GM18951 (cell line): ENCODE results near the gene ITGAE.
"Not testable (repeated sequence)": the region's sequence is repeated elsewhere in the genome, so short reads cannot be mapped to it uniquely, and the experiment has no call there.

Source experiments
- POLR2A ChIP-seq: IDR thresholded peaks from 4 replicates; pipeline ENCODE4 v1.6.1; 2011; ENCODE audit warnings: mild to moderate bottlenecking; ENCODE audit not compliant: insufficient read length, insufficient read depth; ENCODE audit errors: extremely low read depth
- in situ Hi-C: fragments of 300-500 bp; cut with MboI; formaldehyde crosslinking; loops from one replicate; pipeline ENCODE4 v1.12.0; 2022; ENCODE audit warnings: low sequenced_read_pairs, mixed read lengths, inconsistent platforms; ENCODE audit not compliant: unreplicated experiment

ITGAE gene

GRCh38 chr17:3795390-3796102 lies 5.4 kb downstream of the ITGAE start:
- TF ChIP-seq POLR2A: no peak
- in situ Hi-C loops: no loop called here

- no peak for TF ChIP-seq POLR2A
- in situ Hi-C loops: no loop called here
These were observed 6.2 kb downstream of the ITGAE start for GRCh38 chr17:3794557-3795389.

- in situ Hi-C loops: not testable (repeated sequence)
These were observed 6.8 kb downstream of the ITGAE start for GRCh38 chr17:3794152-3794551.

- in situ Hi-C loops: not testable (repeated sequence)
These were observed 7.7 kb downstream of the ITGAE start for GRCh38 chr17:3793258-3793657.

- no peak for TF ChIP-seq POLR2A
- in situ Hi-C loops: no loop called here
These were observed 8.5 kb downstream of the ITGAE start for GRCh38 chr17:3792481-3792880.

- no peak for TF ChIP-seq POLR2A
- in situ Hi-C loops: no loop called here
These were observed 12.8 kb downstream of the ITGAE start for GRCh38 chr17:3788200-3788599.

- in situ Hi-C loops: not testable (repeated sequence)
These were observed 15.7 kb downstream of the ITGAE start for GRCh38 chr17:3785323-3785722.

GRCh38 chr17:3782751-3783150 lies 18.2 kb downstream of the ITGAE start:
- in situ Hi-C loops: no loop called here
- no peak for TF ChIP-seq POLR2A

GRCh38 chr17:3780986-3781385 lies 20.0 kb downstream of the ITGAE start:
- TF ChIP-seq POLR2A: no peak
- in situ Hi-C loops: no loop called here

GRCh38 chr17:3777366-3778120 lies 23.4 kb downstream of the ITGAE start:
- TF ChIP-seq POLR2A: no peak
- in situ Hi-C loops: no loop called here

GRCh38 chr17:3773966-3774365 lies 27.0 kb downstream of the ITGAE start:
- TF ChIP-seq POLR2A: no peak

GRCh38 chr17:3773511-3773910 lies 27.5 kb downstream of the ITGAE start:
- no peak for TF ChIP-seq POLR2A

More at GRCh38 chr17:3773966-3774365, 27.0 kb downstream of the ITGAE start:
- in situ Hi-C loops: no loop called here

GRCh38 chr17:3772764-3773163 lies 28.2 kb downstream of the ITGAE start:
- in situ Hi-C loops: no loop called here

More at GRCh38 chr17:3773511-3773910, 27.5 kb downstream of the ITGAE start:
- in situ Hi-C loops: no loop called here

More at GRCh38 chr17:3772764-3773163, 28.2 kb downstream of the ITGAE start:
- TF ChIP-seq POLR2A: no peak
